ENCODE data around the gene MEGF9.
"Not testable (repeated sequence)": the region's sequence is repeated elsewhere in the genome, so short reads cannot be mapped to it uniquely, and the experiment has no call there.

Gene MEGF9

DNA sequence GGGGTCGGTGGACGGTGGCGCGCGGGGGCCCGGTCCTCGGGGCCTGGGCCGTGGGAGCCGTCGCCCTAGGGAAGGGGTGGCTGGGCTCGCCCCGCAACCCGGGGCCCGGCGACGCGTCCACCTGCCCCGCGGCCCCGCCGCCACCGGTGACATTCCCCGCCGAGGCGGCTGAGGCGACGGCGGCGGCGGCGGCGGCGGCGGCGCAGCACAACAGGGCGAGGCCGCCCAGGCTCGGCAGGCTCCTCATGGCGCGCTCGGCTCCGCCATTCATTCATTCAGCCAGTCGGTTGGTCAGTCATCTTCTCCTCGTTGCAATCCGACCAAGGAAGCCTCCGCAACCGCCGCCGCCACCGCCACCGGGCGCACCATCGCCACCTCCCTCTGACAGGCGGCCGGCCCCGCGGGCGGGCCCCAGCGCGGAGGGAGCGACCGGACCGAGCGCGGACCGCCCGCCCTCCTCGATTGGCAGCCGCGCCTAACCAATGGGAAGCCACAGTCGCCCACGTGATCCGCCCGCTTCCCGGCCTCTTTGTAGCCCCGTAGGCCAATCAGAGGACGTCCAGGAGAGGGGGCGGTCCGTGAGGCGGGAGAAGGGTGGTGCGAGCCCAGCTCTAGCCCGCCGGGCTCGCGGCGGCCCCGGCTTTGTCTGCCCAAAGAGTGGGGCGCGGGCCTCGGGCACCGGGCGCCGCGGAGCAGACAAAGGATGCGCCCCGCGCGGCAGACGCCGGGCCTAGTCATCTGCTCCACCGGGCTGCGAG lies at the start of gene MEGF9:
TSS of gene MEGF9 (minus strand) at position 383 of the 758 bp plus-strand sequence. CDS start at position 271, 112 bp downstream.
- peak; percentile 96 for DNase-seq

DNA sequence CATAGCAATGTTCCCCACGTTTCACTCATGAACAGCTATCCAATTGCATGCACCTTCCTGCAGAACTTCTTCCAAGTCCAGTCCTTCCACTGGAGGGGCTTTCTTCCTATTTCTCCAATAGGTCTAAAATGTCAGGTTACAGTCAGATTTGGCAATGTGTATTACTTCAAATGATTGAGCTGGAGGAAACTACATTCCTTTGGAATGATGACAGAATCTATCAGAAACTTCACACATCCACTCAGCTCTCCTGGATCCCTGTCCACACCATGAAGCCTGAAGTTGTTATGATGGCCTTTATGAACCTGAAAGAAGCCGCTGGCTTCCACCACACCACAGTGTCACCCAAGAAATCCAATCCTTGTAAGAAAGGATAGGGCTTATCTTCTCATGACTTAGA lies 46.7 kb upstream of the MEGF9 start:
- no peak for DNase-seq

DNA sequence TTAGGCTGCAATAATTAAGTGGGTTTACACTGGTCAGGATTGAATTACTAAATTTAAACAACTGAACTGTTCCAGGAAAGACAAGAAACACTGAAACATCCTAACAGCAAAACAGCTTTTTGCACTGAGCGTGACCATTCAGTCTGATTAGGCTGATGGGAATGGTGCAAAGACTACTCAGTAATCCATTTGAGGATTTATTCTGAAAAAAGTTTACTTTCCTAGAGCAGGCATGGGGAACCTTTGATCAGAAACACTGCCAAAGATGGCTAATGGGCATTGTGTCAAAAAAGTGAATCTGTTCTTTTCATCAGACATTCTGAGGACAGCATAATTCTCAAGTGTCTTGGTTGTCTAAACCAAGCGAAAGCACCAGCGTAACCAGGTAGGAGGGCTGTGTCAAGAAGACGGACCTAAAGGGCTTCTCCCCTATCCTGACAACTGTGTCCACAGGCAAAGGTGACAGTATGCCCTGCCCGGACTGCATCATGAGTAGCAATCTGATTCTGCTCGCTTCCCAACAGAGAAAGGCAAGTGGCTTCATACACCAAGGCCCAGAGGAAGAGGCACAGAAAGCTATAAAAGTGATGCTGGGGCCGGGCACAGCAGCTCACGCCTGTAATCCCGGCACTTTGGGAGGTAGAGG lies 45.6 kb upstream of the MEGF9 start:
- DNase-seq, result no peak

DNA sequence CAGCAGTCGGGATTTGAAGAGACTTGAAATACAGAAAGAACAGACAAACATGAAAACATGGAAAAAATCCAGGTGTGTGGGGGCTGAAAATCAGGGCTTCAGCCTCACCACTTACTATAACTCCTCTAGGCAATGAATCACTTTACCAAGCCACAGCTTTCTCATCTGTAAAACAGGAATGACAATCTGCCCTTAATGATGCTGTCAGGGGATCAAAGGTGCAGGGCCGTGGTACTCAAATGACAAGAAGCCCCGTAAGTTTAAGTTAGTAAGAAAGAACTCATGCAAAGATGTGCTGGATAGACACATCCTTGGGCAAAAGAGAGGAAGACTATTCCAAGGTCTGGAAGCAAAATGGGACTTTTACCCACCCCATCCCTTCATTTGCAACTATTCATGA lies 44.3 kb upstream of the MEGF9 start:
- no peak for DNase-seq

DNA sequence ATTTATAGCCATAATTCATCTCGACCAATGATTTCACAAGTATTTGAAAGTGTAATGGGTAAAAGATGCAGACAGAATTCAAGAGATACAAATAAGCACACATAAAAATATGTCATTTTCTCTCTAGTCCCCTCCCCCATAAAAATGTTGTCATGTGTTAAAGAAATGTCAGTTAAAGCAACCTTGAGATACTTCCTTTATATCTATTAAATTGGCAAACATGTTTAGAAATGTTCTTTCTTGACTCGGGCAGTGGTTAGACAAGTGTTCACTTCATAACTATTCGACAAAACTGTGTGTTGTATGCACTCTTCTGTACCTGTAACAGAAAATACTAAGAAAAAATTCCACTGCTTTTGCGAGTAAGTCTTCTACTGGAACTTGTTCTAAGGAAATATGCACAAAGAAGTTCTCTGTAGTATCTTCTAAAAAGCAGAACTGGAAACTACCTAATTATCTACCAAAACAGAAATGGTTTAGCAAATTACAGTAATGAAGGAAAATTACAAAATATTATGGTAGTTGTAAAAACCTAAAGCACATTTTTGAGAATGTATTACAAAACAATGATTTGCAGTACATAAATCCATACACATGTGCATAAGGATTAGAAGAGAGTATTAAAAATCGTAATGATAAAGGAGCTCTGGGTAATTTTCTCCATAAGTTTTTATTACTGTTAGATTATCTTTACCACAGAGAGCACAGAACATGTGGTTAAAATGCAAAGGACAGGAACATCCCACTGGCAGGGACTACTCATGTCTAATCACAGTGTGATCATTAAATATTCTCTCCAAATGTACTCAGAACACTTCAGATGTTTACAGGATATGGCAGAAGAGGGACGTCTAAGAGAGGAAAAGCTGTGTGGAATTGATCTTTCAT lies 43.0 kb upstream of the MEGF9 start:
- no peak for DNase-seq

DNA sequence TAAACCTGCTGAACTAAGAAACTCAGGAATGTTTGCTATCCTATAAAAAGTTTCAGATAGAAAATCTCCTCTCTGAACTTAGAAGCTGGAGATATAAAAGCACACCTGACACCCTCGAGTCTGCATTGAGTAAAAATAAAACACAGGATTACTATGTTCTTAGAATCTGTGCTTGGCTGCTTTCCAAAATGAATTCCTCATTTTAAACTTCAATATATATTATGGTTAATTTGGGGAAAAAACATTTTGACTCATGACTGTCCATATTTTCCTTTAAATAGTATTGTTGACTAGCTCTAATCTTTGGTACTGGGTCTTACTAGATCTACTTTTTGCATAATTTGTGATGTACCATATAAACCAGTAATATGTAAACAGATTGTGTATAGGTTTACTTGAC lies 42.3 kb upstream of the MEGF9 start:
- no peak for DNase-seq

DNA sequence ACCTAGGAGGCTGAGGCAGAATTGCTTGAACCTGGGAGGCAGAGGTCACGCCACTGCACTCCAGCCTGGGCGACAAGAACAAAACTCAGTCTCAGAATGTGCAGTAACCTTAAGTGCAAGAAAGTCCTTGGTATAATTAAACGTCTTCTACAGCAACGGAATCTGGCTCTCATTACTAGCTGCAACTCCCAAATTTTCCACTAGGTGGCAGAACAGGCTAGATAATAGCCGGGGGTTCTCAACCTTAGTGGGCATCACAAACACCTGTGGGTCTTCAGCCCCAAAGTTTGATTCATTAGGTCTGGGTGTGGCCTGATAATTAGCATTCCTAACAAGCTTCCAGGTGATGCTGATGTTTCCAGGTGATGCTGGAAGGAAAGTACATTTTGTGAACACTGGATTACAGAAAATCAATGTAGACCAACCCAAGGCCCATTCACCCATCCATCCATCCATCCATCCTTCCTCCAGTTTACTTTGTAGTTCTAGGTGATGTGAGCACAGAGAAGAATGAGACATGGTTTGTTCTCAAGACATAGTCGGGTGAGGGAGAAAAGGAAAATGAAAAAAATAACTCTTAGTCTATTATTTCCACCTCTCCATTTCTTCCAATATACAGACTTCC lies 41.7 kb upstream of the MEGF9 start:
- DNase-seq, result peak; percentile 82

DNA sequence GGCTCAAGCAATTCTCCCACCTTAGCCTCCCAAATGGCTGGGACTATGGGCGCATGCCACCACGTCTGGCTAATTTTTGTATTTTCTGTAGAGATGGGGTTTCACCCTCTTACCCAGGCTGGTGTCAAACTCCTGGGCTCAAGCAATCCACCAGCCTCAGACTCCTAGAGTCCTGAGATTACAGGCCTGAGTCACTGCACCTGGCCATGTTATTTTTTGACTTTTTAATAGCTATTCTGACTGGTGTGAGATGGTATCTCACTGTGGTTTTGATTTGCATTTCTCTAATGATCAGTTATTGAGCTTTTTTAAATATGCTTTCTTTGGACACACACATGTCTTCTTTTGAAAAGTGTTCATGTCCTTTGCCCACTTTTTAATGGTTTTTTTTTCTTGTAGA lies 40.8 kb upstream of the MEGF9 start:
- DNase-seq, result no peak

DNA sequence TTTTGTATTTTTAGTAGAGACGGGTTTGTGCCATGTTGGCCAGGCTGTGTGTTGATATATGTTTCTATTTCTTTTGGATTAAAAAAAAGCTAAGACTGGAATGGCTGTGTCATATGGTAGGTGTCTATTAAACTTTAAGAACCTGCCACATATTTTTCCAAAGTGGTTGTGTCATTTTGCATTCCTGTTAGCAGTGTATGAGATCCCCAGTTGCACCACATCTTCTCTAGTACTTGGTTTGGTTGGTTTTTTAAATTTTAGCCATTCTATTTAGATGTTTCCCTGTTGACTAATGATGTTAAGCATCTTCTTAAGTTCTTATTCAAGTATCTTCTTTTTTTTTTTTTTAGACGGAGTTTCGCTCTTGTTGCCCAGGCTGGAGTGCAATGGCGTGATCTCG lies 36.2 kb upstream of the MEGF9 start:
- no peak for DNase-seq

DNA sequence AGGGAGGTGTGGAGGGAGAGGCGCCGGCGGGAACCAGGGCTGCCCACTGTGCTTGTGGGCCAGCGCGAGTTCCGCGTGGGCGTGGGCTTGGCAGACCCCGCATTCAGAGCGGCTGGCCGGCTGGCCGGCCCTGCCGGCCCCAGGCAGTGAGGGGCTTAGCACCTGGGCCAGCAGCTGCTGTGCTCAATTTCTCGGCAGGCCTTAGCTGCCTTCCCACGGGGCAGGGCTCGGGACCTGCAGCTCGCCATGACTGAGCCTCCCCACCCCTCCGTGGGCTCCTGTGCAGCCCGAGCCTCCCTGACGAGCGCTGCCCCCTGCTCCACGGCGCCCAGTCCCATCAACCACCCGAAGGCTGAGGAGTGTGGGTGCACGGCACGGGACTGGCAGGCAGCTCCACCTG lies 32.1 kb upstream of the MEGF9 start:
- DNase-seq, result not testable (repeated sequence)

DNA sequence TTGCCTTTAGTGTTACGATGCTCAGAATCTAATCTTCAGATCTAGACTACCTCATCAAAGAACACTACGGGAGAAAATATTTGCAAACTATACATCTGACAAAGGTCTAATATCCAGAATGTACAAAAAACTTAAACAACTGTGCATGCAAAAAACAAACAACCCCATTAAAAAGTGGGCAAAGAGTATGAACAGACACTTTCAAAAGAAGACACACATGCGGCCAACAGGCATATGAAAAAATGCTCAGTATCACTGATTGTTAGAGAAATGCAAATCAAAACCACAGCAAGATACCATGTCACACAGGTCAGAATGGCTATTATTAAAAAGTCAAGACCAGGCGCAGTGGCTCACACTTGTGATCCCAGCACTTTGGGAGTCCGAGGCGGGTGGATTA lies 31.0 kb upstream of the MEGF9 start:
- no peak for DNase-seq

DNA sequence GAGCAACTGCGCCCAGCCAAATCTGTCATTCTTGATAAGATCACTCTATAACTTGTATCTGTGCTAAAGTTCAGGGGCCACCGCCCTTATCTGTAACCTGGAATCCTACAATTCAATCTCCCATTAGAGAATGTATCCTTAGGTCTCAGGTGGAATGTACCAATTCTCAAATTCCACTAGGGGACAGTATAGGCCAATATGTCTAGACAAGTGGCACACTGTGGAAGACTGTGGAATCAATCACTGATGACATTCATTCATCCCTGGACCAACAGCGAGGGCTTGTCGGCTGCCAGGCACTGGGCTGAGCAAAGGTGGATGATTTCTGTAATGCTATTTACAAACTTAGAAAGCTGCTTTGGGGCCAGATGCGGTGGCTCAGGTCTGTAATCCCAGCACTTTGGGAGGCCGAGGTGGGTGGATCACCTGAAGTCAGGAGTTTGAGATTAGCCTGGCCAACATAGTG lies 28.7 kb upstream of the MEGF9 start:
- DNase-seq, result peak; percentile 49

DNA sequence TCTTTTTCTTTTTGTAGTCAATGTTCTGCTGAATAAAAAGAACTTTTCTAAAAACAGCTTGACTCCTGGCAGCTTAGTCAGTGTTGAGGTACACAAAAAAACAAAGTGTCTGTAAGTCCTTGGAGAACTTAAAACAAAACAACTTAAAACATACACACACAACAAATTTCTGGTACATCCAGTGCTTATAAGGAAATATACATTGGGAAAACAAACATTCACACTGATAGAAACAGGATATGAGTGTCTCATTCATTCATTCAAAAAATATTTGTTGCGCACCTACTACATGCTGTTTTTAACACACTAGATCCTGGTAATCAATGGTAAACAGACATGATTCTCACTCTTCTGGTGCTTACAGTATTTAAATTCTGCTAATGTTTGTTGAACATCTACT lies 27.4 kb upstream of the MEGF9 start:
- no peak for DNase-seq

DNA sequence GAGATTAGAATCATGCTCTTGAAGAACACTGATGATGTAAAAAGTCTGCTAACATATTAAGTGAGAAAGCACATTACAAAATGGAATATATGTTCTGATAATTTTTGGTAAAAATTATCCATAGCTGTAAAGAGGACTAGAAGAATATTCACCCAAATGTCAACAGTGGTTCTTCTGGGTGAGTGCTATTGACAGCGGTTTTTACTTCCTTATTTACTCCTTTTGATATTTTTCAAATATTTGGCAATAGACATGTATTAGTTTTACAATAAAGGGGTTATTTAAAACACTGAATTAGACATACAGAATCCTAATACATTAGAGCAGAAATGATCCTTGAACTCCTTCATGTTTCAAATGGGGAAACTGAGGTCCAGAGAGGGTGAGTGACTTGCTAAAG lies 26.9 kb upstream of the MEGF9 start:
- no peak for DNase-seq

DNA sequence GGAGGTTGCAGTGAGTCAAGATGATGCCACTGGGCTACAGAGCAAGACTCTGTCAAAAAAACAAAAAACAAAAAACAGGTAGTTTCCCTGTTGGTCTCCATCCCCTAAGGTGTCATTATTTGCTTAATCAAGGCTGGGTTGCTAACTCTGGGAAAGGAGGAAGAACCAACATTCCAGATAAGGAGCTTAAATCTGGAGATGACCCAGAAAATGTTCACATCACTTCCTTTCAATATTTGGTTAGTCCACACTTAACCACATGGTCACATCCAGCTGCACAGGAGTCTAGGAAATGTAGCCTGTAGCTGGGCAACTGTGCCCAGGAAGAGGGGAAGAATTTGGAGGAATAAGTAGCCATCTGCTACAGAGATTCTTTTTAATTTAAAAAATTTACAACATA lies 25.9 kb upstream of the MEGF9 start:
- no peak for DNase-seq

DNA sequence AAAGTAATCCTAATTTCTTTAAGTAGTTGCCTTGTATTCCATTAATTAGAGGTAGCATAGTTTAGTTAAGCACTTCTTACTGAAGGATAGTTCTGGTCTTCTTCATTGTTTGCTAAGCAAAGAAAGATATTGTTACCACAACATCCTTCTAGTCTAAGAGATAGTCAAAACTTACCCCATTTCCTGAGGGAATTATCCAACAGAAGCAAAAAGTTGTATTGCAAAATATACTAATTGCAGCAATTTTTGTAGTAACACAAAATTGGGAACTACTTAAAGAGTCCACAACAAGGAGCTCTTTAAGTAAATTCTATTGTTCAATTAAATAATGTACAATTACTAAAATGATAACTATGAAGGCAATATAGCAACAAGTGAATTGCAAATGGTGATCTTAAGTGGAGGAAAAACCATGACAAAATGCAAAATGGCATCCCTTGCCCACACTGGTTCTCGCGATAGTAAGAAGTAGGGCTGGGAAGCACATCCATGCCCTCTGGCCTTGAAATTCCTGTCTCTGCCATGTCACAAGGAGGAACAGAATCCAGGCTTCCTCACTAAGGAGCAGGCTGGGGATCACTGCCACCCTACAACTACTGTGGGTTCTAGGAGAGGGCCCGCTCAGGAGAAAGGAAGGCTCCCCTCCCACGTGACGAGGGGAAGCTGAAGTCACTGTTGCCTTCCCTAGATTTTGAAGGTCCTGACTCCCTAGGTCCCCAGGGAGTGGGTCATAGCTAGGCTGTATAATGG lies 23.3 kb upstream of the MEGF9 start:
- DNase-seq, result no peak

DNA sequence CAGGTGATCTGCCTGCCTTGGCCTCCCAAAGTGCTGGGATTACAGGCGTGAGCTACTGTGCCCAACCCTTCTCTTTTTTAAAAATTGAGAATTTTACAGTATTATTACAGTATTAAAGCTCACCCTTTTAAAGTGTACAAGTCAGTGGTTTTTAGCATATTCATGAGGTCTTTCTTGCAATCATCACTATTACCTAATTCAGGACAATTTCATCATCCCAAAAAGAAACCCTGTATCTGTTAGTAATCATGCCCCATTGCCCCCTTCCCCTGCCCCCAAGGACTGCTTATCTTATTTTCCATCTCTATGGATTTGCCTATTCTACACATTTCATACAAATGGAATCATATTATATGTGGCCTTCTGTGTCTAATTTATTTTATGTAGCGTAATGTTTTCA lies 22.6 kb upstream of the MEGF9 start:
- DNase-seq, result no peak

DNA sequence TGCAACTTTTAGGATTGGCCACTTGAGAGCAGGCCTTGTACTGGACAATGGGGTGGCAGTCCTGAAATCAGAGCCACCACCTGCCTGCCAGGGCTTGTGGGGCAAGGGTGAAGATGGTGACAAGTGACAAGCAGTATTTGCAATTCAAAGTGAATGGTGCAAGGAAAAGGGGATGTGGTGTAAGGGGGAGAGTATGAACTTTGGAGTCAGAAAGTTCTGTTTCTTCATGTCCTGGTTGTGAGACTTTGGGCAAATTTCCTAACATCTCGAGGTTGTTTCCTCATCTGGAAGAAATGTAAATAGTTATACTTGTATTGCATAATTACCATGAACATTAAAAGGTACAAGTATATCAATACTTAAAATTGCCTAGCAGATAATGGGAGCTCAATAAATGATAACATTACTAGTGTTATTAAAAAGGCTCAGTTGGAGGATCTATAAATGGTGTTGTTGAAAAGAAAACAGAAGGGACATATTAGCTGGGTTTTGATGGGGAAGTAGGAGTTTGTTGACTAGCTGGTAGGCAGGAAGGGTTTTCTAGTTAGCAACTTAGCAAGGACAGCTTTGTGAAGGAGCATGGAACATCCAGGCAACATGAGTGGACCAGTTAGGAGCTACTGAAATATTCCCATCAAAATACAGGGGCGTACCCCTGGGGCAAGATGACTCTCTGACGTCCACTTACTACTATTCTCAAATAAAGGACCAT lies 21.3 kb upstream of the MEGF9 start:
- DNase-seq, result peak; percentile 13

DNA sequence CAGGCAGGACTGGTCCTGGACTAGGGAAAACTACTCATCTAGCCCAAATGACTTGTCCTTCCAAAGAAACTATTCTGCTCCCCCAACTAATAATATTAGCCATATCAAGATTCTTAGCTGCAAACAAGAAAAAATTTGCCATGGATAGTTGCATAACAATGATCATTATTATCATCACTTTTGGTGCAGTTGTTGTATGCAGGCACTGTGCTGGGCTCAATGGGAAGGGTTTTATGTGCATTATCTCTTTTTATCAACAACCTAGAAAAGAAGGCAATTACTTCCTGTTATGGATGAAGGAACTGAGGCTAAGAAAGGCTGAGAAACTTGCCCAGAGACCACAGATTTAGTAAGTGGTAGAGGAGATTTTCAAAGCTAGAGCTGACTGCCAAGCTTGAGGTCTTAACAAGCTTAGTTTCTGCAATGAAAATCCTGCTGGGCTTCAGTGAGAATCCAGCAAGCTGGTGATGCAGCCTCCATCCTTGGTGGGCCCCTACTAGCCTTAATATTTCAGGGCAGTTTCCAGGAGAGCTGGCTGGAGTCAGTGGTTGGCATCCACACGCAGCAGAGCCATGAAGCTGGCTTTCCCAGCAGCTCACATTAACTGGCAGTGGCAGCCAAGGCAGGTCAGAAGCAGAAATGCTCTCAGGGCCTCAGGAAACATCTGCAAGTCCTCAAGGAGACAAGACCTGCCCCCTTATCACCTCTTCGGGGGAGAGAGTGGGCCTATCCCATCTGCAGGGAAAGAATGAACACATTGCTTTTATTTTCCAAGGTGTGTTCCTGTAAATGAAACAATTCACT lies 20.5 kb upstream of the MEGF9 start:
- no peak for DNase-seq

DNA sequence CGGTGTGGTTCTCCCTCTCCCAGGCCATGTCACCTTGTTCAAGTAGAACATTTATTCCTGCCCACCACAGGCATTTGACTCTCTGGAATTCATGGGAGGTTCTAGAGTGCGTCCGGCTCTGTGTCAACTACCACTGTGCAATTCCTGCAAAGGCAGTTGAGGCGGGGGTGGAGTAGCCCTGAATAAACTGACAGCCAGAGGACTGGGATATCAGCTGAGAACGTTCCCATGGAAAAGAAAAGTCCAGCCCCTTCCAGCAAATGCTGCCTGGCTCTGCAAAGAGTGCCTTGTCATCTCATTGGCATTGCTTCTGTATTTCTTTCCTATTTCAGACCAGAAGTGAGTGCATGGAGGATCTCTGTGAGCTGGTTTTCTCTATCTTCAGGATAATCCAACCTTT lies 18.9 kb upstream of the MEGF9 start:
- no peak for DNase-seq
